B cell (primary cell): Measurements from ENCODE around the gene DYRK2.

Source experiments
- CTCF ChIP-seq: fragments of 200-600 bp; IDR thresholded peaks from one replicate; pipeline ENCODE4 v1.8.0; 2022; ENCODE audit warnings: antibody characterized with exemption, mild to moderate bottlenecking
- EZH2 ChIP-seq: IDR thresholded peaks from 2 replicates; pipeline ENCODE4 v1.6.1; 2012; ENCODE audit warnings: borderline replicate concordance, low read depth, mild to moderate bottlenecking, moderate library complexity, low read length; ENCODE audit not compliant: insufficient read depth, poor library complexity, severe bottlenecking

DNA sequence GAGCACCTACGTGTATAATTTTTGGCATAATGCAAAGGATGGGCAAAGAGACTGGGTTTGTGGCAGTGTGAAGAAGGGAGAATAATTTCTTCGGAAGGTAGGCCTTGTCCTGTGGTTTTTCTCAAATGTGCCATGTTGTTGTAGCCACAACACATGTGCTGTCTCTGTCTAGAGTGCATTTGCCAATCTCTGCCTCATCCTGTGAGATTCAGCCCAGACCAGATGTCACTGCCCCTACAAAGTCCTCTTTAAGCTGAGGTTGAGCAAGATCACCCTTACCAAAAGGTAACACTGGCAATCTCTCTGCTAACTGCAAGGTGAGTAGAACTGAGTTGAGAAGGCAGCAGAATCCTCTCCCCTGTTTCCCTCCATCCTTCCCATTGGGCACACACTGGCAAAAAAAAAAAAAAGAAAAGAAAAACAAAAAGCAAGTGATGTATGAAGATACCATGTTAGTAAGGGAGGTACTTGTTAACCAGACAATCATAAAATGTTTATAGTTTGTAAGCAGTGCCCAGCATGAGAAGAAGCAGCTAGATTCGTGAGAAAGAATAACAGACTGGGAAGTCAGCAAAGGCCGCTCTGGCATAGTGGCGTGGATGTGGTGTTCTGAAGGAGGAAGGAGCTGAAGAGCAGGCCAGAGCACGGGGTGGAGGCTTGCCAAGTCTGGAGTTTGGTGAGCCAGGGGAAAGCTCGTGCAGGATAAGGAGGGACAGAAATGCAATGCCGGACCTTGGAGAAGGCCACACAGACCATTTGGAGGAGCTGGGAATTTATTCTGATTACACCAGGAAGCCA lies 18.9 kb downstream of the DYRK2 start:
- TF ChIP-seq CTCF (no peak), EZH2 (no peak)
